Left ventricle myocardium superior (tissue), 1 donor: ENCODE results near the gene GRP. TPM values are rescaled to one million over a fixed set of nuclear protein-coding genes. Genes with fewer than 3 reads are reported as not detected.
A peak's percentile ranks its signal among the peaks of the same experiment; 100 is the strongest.

ENCODE experiments used
- ATAC-seq: fragments of 200-7000 bp; cut with Tn5 transposase; one replicate; pipeline ENCODE4 v1.9.1; 2020; ENCODE audit warnings: mild to moderate bottlenecking, moderate library complexity
- DNase-seq: peaks from one replicate; pipeline ENCODE4 v3.0.0-alpha.2; 2020
- intact Hi-C: fragments of 100-400 bp; cut with micrococcal nuclease; formaldehyde crosslinking; loops from one replicate; pipeline ENCODE4 v1.11.0; 2022
- total RNA-seq: library from RNA; stranded (reverse); fragmentation: NEBNext Ultra II Directional; extraction: Animal tissue kit (Norgen Biotek cat#: 25700); gene quantifications from one replicate; pipeline ENCODE4 v1.2.1, GENCODE V29; 2021
- donor health status: DM: no; HTN: yes; CAD: no; lungs with severe emphysema.

GRP gene
- total RNA-seq, 1 donor from 2014 or later = not detected

DNA sequence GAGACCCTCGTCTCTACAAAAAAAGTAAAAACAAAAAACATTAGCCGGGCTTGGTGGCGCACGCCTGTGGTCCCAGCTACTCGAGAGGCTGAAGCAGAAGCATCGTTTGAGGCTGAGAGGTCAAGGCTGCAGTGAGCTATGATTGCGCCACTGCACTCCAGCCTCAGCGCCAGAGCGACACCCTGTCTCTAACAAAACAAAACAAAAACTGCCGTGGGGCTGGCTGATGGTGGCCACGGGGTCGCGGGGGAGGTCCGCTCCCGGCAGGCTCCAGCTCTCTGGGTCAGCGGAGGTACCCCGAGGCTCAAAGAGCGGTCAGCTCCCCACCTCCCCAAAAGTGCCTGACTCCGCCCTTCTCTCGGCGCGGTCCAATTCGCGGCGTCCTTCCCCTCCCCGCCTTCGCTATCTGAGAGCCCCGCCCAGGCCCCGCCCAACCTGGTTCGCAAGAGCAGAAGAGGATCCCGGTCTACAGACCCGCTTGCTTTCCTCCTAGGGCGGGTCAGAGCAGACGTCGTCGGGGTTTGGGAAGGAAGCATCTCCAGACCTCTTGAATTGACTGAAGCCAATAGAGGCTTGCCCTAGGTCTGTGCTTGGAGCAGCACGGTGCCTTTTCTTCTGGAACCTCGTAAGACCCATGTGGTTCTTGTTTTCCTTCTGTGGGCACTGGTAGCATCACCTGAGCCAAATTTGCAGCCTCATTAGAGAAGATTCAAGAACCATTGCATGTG, 45.5 kb downstream of the GRP start:
- ATAC-seq (no peak), DNase-seq (peak; percentile 31)
- intact Hi-C loops = no loop called here

- intact Hi-C loops = no loop called here
- DNase-seq (no peak), ATAC-seq (no peak)
Observed at GRCh38 chr18:59265974-59266369, 46.0 kb downstream of the GRP start.

DNA sequence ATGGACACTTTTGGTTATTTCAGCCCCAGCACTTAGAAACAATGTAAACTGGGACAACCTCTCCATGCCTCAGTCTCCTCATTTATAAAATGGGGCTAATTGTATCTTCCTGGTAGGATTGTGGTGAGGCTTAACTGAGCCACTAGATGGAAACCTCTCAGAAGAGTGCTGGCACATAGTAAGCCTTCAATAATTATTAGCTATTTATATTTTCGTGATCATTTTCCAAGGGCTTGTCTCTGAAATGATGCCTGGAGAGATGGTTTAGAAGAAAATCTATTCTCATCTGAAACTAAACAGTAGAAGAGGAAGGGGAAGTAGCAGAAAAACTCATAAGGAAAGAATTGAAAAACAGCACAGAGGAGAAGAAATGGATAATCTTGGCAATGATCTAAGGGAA, 46.5 kb downstream of the GRP start:
- DNase-seq (no peak), ATAC-seq (no peak)
- intact Hi-C loops = no loop called here

GRCh38 chr18:59266886-59267502, 47.0 kb downstream of the GRP start:
- ATAC-seq (no peak), DNase-seq (no peak)
- intact Hi-C loops = no loop called here

DNA sequence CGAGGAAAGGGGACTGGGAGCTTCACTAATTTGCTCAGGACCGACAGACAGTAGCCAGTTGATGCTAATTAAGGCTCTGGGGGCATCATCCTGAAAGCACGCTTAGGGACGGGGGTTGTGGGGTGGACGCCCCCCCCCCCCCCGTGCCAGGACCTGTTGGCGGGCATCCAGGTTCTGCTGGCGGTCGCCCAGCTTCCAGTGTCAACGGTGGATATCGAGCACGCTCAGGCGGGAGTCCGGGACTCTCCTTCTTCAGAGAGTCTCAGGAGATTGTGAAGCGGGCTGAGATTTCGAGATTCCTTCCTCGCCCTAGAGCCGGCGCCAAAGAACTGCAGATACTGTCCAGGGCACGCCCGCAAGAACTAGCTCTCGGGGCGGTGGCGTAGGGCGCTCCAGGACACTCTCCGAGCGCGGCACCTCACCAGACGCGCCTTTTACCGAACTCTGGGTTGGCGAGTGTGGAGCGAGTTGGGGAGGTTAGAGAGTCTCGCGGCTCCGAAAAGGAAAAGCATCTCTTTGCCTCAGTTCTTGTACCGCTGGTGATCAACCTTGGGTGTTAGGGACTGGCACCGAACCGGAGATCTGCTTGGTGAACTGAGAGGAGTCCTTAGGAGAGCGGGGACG, 47.7 kb downstream of the GRP start:
- ATAC-seq (no peak), DNase-seq (no peak)
- intact Hi-C loops = no loop called here

- intact Hi-C loops = no loop called here
- ATAC-seq (no peak), DNase-seq (no peak)
Observed at GRCh38 chr18:59268127-59268720, 48.3 kb downstream of the GRP start.

DNA sequence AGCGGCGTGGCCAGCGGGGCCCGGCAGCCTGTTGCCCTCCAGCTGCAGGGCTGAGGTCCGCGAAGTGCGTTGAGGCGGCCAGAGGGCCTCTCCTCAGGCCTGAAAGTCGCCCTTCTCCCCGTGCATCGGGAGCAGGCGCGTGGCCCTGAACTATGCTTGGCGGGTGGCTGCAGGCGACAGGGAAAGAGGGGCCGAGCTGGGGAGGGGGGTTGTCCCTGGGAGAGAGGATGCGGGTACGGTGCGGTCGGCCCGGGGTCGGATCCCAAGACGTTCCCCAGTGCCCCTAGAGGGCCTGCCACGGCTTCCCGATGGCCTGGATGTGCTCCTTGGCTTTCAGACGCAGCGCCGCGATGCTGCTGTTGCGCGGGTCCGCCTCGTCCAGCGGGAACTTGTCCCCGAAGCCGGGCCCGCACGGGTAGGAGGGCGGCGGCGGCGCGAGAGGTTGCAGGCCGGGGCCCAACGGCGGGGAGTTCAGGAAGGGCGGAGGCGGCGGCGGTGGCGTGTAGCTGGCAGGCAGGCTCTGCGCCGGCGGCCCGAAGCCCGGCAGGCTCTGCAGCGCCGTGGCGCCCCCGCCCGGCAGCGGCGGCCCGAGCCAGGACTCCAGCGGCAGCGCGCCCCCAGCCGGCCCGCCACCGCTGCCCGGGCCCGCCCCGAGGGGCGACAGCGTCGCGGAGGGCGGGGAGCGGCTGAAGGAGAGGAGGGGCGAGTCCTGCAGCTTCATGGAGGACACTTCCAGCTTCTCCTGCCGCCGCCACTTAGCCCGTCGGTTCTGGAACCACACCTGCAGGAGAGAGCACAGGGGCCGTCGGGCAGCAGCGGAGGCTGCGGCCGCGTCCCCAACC, 49.0 kb downstream of the GRP start:
- DNase-seq (peak; percentile 59), ATAC-seq (peak; percentile 72)
- intact Hi-C loops = no loop called here

GRCh38 chr18:59269563-59270119, 49.7 kb downstream of the GRP start:
- DNase-seq (no peak), ATAC-seq (no peak)
- intact Hi-C loops = no loop called here

DNA sequence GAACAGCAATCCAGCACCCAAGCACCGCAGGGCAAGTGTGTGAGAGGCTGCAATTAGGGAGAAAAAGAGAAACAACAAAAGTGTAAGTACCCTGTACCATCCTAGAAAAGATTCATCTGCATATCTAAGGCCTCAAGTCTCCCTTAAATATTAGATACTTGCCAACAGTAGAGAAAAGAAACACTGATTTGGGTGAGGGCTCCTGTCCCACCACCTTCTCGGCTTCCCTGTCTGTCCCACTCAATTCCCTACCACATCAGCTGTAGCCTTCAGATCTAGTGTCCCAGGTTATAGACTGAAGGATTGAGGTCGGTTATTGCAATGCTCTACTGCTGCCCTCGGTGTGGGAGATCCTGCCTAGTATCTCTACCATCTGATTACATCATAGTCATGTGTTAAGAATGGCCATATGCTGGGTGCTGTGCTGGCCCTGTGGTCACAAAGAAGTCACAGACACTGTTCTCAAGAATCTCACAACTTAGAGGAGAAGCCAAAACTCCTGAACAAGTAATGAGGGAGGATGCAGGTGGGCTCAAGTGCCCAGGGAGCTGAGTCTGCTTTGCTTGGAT, 50.8 kb downstream of the GRP start:
- ATAC-seq (no peak), DNase-seq (no peak)

DNA sequence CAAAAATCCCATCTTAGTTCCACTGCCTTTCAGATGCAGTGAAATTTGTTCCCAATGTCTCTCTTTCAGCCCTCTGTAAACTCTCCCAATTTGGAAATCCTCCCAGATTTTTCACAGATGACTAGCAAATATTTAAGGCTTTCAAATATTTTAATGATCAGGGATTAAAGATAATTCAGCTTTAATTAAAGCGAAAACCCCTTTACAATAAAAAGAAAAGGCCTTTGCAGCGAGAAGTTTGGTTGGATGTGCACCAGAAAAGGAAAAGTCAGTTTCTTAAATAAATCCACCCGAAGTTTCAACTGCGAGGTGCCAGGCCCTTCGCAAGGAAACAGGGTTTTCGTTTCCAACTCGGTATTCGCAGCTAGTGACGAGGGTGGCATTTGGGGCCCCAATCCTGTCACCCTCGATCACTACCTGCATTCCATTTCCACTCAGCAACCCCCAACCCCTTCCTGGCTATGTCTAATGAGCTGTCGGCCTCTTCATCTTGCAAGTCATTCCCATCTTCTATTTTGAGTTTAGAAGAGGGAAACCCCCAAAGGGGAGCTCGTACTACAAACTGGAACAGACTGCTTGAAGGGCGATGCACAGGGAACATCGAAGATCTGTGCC, 51.8 kb downstream of the GRP start:
- intact Hi-C loops = no loop called here
- no peak for ATAC-seq
- DNase-seq = no peak

More for the DNA sequence above, 50.8 kb downstream of the GRP start:
- intact Hi-C loops = no loop called here

- no peak for ATAC-seq
- intact Hi-C loops = no loop called here
- no peak for DNase-seq
Observed at GRCh38 chr18:59272221-59272888, 52.4 kb downstream of the GRP start.

- DNase-seq = peak; percentile 30
- peak; percentile 47 for ATAC-seq
- intact Hi-C loops = no loop called here
Observed at GRCh38 chr18:59272891-59273758, 53.2 kb downstream of the GRP start, which contains the start of gene RAX. RAX (minus strand) TSS chr18:59273454; CDS start chr18:59273206, 248 bp downstream.

DNA sequence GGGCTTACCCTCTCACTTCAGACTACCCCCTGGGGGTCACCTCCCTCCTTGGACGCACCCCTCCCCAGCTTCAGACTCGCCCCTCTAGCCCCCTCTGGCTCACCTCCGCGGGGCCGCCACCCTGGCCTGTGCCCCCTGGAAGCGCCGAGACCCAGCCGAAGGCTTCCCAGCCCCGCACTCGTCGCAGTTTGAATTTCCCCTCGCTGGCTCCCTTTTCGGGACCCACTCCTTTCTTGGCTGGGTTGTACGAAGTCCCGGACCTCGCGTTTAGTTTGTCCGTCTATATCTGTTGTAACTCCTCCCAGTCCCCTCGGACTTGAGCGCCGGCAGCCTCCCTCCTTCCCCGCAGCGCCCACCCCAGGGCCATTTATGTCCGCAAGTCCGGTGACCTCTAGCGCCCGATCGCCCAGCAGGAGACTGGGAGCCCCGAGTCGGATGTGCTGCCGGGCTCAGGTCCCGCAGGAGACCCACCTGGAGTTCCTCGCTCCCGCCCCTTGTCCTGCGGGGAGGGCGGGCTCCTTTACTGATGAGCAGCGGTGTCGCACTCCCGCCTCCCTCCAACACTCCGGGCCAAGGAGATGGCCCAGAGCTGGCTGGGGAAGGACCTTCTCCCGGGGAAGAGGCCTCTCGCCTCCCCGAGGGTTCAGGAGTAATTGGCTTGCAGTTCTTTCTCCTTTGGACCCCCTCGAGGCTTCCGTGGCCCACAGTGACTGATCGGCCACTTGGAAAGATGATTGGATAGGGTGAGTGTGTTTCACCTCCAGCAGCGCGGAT, 54.0 kb downstream of the GRP start:
- intact Hi-C loops = no loop called here
- no peak for DNase-seq
- no peak for ATAC-seq

DNA sequence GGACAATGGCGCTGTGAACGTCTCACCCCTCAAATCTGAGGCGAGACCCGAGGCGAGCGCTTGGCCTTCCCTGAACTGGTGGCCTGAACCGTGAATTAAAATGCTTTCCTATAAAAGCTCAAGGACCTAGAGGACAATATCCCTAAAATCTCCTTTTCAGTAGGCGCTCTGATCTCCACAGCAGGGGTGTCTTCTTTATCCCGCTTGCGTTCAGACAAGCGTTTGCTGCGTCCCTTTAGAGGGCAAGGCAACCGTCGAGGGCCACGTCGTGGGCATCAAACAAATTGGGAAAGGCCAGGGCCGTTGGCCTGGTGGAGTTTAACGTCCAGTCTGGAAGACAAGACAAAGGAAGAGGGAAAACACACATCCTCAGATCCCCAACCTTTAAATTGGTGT, 54.6 kb downstream of the GRP start:
- DNase-seq (no peak), ATAC-seq (no peak)
- intact Hi-C loops = no loop called here

- intact Hi-C loops = no loop called here
- DNase-seq (no peak), ATAC-seq (no peak)
Observed at GRCh38 chr18:59275406-59275949, 55.5 kb downstream of the GRP start.

GRCh38 chr18:59276047-59276446, 56.1 kb downstream of the GRP start:
- no peak for DNase-seq
- intact Hi-C loops = no loop called here
- no peak for ATAC-seq
